WI38 (cell line): ENCODE data around the gene HOXC9.

Experiments
- H3K4me3 ChIP-seq: 2 replicates; pipeline ENCODE4 v1.5.1; 2011; ENCODE audit warnings: low read depth, mild to moderate bottlenecking, control low read depth, low read length
- TF ChIP-seq, protein P1 (sequence below): IDR thresholded peaks from 2 replicates; pipeline ENCODE4 v1.5.1; 2012; ENCODE audit warnings: low read depth, mild to moderate bottlenecking, control low read depth, low read length

The HOXC9 gene

DNA sequence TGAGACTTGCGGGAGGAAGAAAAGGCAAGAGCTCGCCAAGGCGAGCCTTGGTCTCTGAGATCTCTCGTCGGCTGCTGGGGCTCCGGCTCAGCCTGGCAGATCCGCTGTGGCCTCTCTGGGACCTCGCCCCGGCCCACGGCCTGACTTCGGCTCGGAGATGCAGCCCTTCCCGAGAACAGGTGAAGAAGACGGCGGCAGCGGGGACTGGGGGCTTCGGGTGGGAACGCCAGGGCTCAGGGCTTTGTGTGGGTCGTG lies 6.0 kb upstream of the HOXC9 start:
- no peak overlapping the region for H3K4me3 ChIP-seq
- TF ChIP-seq, protein P1, sequence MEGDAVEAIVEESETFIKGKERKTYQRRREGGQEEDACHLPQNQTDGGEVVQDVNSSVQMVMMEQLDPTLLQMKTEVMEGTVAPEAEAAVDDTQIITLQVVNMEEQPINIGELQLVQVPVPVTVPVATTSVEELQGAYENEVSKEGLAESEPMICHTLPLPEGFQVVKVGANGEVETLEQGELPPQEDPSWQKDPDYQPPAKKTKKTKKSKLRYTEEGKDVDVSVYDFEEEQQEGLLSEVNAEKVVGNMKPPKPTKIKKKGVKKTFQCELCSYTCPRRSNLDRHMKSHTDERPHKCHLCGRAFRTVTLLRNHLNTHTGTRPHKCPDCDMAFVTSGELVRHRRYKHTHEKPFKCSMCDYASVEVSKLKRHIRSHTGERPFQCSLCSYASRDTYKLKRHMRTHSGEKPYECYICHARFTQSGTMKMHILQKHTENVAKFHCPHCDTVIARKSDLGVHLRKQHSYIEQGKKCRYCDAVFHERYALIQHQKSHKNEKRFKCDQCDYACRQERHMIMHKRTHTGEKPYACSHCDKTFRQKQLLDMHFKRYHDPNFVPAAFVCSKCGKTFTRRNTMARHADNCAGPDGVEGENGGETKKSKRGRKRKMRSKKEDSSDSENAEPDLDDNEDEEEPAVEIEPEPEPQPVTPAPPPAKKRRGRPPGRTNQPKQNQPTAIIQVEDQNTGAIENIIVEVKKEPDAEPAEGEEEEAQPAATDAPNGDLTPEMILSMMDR = no peak

DNA sequence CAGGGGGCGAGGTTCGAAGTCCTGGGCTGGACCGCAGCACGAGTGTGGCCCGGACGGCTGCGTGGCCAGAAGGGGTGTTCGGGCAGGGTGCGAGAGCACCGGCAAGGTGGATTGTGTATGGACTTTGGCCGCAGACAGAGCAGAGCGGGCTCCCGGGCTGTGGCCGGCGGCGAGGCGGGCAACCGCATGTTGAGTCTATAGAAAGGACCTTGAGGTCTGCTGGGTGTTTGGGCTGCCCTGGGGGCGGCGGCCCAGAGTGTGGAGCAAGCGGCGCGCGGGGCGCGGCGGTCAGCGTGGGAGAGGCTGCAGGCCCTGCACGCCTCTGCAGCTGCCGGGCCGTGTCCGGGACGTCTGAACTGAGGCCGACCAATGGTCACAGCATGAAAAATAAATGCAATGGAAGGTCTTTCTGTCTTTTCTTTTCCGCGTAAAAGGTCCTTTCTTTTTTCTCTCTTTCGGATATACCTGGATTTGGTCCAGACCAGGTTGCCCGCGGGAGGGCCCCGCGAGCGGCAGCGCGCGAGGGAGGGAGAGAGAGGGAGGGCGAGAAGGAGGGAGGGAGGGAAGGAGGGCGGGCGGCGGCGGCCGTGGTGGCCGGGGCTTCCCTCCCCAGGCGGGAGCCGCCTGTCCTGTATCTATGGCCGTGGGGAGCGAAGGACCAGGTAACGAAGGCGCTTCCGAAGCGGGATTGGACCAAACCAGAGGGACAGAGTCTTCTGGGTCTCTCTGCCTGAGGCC lies 5.5 kb upstream of the HOXC9 start:
- TF ChIP-seq, protein P1 = no peak
- no peak overlapping the region for H3K4me3 ChIP-seq

DNA sequence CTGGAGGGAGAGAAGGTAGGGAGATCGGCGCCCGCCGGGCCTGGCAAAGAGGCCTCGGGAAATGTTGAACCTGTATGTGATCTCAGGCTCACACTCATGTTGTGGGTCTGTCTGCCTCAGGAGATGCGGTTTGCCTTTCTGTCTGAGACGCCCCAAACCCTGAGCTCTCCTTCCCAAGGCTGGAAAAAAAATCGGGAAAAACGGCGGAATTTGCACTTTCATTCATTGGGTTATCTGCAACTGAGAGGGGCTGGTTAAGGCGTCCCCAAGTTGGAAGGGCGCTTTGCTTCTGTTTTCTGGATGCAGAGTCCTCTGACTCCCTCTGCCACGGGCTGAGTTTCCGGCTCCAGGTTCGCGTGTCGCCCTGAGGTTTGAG lies 5.0 kb upstream of the HOXC9 start:
- TF ChIP-seq, protein P1 = no peak

DNA sequence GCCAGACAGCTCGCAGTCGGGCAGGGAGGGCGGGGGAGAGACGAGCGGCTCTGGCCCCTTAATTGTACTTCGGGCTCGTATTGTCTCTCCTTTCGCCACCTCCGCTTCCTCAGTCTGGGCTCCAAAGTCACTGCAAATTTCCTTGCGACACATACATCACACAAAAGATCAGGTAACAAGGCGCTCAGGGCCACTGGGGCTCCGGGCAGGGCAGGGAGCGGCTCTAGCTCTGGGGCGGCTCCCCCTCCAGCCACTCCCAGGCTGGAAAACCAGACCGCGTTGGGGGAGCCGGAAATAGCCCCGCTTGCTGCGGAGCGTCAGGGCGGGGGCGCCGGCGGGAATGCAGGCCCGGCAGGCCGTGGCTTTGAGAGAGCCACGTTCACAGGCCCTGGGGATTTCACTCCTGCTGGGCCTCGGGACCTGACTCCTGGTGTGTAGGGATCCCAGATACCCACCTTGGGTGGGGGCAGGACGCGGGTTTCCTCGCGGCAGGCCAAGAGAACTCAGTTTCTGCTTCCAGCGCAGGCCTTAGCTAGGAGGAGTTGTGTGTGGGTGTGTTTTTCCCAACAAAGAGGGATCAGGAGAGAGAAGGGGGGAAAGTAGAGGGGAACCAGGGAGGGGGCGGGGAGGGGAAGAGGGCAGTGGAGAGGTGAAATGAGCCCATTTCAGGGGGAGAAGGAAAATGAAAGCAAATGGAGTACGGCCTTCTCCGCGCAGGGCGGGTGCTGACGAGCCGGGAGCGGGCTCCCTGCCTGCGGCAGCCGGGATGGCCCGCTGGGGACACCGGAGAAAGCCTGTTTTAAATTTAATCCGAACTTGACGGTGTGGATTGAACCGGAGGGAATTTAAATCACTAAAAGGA lies 4.4 kb upstream of the HOXC9 start:
- TF ChIP-seq, protein P1 = no peak
- no peak overlapping the region for H3K4me3 ChIP-seq

More for the DNA sequence above, 5.0 kb upstream of the HOXC9 start:
- H3K4me3 ChIP-seq = no peak overlapping the region

DNA sequence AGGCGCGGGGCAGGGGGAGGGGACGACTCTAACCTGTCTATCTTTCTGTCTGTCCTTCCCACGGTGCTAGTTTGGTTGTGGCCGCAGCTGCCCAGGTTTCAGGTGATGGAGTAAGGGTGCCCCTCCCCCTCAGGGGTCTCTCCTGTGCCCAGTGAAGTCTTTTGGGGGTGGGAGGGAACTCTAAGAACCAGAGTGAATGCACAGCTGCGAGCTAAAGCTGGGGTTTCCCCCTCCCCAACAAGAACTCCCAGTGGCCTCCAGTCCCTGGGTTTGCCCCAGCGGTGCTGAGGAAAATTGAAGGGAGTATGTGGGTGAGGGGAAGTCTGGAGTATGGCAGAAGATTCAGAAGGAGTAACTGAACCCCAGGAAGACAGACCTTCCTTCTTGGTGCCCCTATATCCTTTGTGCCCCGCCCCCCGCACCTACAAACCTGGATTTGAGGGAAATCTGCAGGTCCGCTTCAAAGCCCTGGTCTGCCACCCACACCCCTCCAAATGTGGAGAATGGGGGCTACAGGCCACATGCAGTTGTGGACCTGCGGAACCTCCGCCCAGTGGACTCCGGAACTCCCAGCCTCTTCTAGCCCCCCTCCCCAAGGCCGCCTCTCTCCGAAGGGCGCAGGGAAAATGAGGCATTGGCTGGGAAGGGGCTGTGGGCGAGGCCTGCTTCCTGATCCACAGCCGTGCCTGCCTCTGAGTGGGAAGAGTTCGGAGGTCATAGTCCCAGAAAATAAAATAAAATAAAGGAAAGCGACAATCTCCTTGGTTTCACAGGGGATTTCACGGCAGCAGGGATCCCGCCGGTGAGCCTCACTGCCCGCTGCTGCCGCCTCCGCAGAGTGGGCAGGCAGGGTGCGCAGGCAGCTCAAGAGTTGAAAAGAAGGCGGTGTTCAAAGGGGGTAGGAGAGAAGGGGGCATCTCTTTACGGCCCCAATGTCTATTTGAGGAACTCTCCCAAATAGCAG lies 3.4 kb upstream of the HOXC9 start:
- TF ChIP-seq, protein P1 = no peak
- H3K4me3 ChIP-seq = no peak overlapping the region

DNA sequence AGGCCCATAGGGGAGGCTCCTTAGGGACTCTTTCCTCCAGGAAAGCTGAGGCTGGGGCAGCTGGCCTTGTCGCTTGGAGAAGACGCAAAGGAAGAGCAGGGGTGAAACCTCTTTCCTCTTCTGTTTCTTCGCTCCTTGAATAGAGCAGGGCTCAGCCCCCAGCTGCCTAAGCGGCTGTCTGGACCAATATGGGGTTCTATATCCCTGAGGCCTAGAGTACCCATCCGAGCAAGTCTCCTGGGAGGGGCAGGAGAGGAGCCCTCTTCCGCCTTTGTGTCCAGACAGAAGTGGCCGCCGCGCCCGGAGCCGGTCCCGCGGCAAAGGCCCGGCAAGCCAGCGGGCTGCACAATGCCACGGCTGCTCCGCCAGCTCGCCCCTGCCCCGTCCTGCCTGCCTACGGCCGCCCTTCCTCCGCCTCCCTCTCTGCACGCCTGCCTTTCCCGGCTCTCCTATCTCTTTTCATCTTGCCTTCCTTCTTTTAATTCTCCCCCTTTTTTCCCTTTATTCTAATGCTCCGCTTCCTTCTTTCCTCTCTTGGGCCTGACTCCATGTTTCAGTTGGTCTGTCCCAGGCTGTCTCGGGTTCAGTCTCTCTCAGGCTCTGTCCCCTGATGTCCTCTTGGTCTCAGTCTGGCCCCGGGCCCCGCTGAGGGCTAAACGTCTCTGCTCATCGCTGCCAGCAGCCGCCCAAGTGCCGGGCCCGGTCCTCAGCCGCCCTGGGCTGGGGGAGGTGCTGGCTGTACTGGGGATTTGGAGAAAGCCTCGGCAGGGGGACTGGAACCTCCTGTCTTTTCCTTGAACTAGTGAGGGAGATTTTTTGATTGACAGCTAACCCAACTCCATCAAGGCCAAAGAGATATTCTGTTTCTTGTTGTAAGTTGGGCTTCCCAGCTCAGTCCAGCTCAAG lies 2.5 kb upstream of the HOXC9 start:
- H3K4me3 ChIP-seq = no peak overlapping the region

More for the DNA sequence above, 2.5 kb upstream of the HOXC9 start:
- TF ChIP-seq, protein P1 = no peak
